Panc1 (cell line): ENCODE measurements around the gene NR6A1.

Source experiments
- CTCF ChIP-seq: fragments of 450-650 bp; IDR thresholded peaks from 2 replicates; pipeline ENCODE4 v1.5.1; 2017; ENCODE audit warnings: mild to moderate bottlenecking
- POLR2AphosphoS5 ChIP-seq: IDR thresholded peaks from 2 replicates; pipeline ENCODE4 v1.6.1; 2012; ENCODE audit warnings: mild to moderate bottlenecking, low read depth, low read length, moderate library complexity
- SIN3A ChIP-seq: IDR thresholded peaks from 2 replicates; pipeline ENCODE4 v1.6.1; 2012; ENCODE audit warnings: low read depth, mild to moderate bottlenecking, low read length, moderate library complexity, borderline replicate concordance; ENCODE audit not compliant: insufficient read depth

- TF ChIP-seq CTCF (no peak), SIN3A (no peak), POLR2AphosphoS5 (no peak)
Measured at GRCh38 chr9:124495126-124496074, 275.7 kb downstream of the NR6A1 start.
